ENCODE results near the gene ERICH4. TPM values are rescaled to one million over a fixed set of nuclear protein-coding genes. Genes with fewer than 3 reads are reported as not detected.

ERICH4 gene
- total and polyA plus RNA-seq, 2 of the 13 experiments (the other 11 are each of a cell fraction or from before 2014, with no cell fraction given): 0.40 to 0.64 TPM

- POLR2A ChIA-PET: interaction anchor here (4.7 kb wide), 1 partner anchor 9 kb away, joined by 55 read pairs; the partner anchor contains the start of gene B3GNT8
These were observed 6.3 kb upstream of the ERICH4 start for GRCh38 chr19:41436674-41436951.

More at GRCh38 chr19:41436674-41436951, 6.3 kb upstream of the ERICH4 start:
- in situ Hi-C loops (cut with HindIII; ENCODE audit: extremely low pct_ligation_motif_present, low pct_unique_long_range_greater_than_20kb) (no loop called here), intact Hi-C loops (cut with micrococcal nuclease; ENCODE audit: unreplicated experiment) (no loop called here)
- CTCF ChIA-PET (ENCODE audit: low intra/inter-chr PET ratio, low total read pairs): no interaction called here
- Histone ChIP-seq H3K9ac (ENCODE audit: insufficient read depth, low read depth, low read length) (no peak overlapping the region), H3K79me2 (ENCODE audit: insufficient read depth, low read length) (peaks cover 3% of the 10 kb centered on the region), H3K4me2 (ENCODE audit: low read depth, low read length) (no peak overlapping the region), H3K27me3 (ENCODE audit: control insufficient read depth in 1 of 2, insufficient read depth in 2 of 2, low read length in 2 of 2) (no peaks in the 10 kb centered on the region), H4K20me1 (ENCODE audit: insufficient read depth, low read length) (no peaks in the 10 kb centered on the region), H2AFZ (ENCODE audit: low read length) (no peak overlapping the region), H3K4me3 (replicated peaks in 1 of 3; ENCODE audit: insufficient read depth in 1 of 3, low read depth in 2 of 3, low read length in 3 of 3) (no peak overlapping the region), H3K27ac (ENCODE audit: extremely low read length, insufficient read depth, low read length) (no peak overlapping the region), H3K4me1 (ENCODE audit: insufficient read depth, low read length) (peaks cover 40% of the 10 kb centered on the region), H3K36me3 (replicated peaks in 1 of 2; ENCODE audit: control insufficient read depth in 1 of 2, insufficient read depth in 2 of 2, low read length in 2 of 2) (peaks cover 10 to 24% of the 10 kb centered on the region in 2 experiments; a peak in 4 of 5 replicates), H3K9me3 (ENCODE audit: low read length) (no peaks in the 10 kb centered on the region)
- TF ChIP-seq ZNF577 (CRISPR knock-in tag; IDR thresholded peaks at IDR 0.05; ENCODE audit: borderline replicate concordance, low read depth): no peak
- TF ChIP-seq GPBP1L1 (CRISPR knock-in tag; IDR thresholded peaks at IDR 0.05): no peak
- TF ChIP-seq TARDBP (CRISPR knock-in tag; IDR thresholded peaks at IDR 0.05): no peak
- TF ChIP-seq BORCS8-MEF2B (CRISPR knock-in tag; IDR thresholded peaks at IDR 0.05): no peak
- TF ChIP-seq, protein P1, sequence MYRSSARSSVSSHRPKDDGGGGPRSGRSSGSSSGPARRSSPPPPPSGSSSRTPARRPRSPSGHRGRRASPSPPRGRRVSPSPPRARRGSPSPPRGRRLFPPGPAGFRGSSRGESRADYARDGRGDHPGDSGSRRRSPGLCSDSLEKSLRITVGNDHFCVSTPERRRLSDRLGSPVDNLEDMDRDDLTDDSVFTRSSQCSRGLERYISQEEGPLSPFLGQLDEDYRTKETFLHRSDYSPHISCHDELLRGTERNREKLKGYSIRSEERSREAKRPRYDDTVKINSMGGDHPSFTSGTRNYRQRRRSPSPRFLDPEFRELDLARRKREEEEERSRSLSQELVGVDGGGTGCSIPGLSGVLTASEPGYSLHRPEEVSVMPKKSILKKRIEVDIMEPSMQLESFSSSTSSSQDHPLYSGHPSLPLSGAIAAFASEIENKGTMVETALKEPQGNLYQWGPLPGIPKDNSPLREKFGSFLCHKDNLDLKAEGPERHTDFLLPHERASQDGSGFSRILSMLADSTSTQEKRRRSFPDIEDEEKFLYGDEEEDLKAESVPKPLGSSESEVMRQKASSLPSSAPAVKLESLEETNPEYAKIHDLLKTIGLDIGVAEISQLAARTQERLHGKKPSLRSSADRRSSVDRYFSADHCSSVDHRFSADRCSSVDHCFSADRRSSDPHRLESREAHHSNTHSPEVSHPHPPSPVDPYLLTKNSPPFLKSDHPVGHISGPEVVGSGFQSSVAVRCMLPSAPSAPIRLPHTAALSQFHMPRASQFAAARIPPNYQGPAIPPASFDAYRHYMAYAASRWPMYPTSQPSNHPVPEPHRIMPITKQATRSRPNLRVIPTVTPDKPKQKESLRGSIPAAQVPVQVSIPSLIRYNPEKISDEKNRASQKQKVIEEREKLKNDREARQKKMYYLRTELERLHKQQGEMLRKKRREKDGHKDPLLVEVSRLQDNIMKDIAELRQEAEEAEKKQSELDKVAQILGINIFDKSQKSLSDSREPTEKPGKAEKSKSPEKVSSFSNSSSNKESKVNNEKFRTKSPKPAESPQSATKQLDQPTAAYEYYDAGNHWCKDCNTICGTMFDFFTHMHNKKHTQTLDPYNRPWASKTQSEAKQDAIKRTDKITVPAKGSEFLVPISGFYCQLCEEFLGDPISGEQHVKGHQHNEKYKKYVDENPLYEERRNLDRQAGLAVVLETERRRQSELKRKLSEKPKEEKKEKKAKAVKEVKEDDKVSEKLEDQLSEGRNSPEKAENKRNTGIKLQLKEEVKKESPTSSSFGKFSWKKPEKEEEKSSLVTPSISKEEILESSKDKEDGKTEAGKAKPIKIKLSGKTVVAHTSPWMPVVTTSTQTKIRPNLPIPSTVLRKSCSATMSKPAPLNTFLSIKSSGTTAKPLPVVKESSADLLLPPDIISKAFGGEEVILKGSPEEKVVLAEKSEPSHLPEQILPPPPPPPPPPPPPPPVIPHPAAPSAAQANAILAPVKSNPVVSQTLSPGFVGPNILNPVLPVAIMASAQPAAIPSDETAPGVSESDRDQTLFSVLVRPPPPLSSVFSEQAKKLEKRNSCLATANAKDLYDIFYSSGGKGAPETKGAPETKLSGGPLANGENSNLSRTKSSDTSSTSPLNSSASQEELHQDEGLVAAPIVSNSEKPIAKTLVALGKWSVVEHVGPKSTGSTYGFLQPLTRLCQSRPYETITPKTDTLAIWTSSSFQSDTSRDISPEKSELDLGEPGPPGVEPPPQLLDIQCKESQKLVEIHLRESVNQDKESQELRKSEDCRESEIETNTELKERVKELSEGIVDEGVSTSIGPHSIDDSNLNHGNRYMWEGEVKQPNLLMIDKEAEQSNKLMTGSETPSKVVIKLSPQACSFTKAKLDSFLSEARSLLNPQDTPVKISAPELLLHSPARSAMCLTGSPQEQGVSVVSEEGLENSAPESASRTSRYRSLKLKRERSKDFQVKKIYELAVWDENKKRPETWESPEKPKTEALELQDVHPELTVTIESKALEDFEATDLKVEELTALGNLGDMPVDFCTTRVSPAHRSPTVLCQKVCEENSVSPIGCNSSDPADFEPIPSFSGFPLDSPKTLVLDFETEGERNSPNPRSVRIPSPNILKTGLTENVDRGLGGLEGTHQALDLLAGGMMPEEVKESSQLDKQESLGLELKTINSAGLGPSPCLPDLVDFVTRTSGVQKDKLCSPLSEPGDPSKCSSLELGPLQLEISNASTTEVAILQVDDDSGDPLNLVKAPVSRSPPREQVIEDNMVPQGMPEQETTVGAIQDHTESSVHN (CRISPR knock-in tag; IDR thresholded peaks at IDR 0.05): no peak
- TF ChIP-seq HDAC6 (IDR thresholded peaks at IDR 0.05; ENCODE audit: low read depth, low read length): no peak
- no peak for TF ChIP-seq TCF12 (IDR thresholded peaks at IDR 0.05)
- no peak for TF ChIP-seq TCF12 (CRISPR knock-in tag; IDR thresholded peaks at IDR 0.05)
- TF ChIP-seq PATZ1 (CRISPR knock-in tag; IDR thresholded peaks at IDR 0.05): no peak
- TF ChIP-seq JDP2 (CRISPR knock-in tag; IDR thresholded peaks at IDR 0.05; ENCODE audit: borderline replicate concordance): no peak
- TF ChIP-seq BRD4 (CRISPR knock-in tag; IDR thresholded peaks at IDR 0.05): no peak
- BruUV-seq (replicated peaks): no TSS peak
- DNase-seq (ENCODE audit: low spot score): no peak
- no peak for FAIRE-seq
- ATAC-seq: no peak

All from HepG2 (cell line).